ENCODE measurements around the gene FABP7. TPM values are rescaled to one million over a fixed set of nuclear protein-coding genes. Genes with fewer than 3 reads are reported as not detected.

The FABP7 gene
- total RNA-seq, 1 donor from 2014 or later = 256 TPM

DNA sequence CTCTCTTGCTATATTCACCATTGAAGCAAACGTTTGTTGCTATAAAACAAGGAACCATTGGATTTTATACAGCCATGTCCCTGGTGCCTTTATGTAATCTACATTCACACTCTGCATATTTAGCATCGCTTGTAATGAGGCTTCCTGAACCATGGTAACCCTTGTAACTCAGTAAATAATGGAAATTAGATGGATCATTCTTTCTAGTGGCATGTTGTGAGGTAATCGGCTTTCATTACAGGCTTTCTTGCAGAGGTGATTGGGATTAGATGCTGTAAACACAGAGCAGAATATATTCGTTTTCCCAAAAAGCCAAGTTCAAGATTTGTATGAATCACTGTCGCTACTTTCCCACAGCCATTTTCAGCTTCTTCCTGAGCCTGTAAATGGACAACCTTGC is 45.6 kb downstream of the FABP7 start:
- peaks cover 59% of the 10 kb centered on the region for H3K4me1 Mint-ChIP-seq
- DNase-seq (ENCODE audit: low read depth, low spot score) = no peak
- H3K27me3 Mint-ChIP-seq (ENCODE audit: low read depth) = no peaks in the 10 kb centered on the region
- no peak overlapping the region for H3K27ac Mint-ChIP-seq (ENCODE audit: unreplicated experiment)
- H3K4me3 Mint-ChIP-seq = peak overlapping the region; percentile 37
- TF ChIP-seq, protein P1, sequence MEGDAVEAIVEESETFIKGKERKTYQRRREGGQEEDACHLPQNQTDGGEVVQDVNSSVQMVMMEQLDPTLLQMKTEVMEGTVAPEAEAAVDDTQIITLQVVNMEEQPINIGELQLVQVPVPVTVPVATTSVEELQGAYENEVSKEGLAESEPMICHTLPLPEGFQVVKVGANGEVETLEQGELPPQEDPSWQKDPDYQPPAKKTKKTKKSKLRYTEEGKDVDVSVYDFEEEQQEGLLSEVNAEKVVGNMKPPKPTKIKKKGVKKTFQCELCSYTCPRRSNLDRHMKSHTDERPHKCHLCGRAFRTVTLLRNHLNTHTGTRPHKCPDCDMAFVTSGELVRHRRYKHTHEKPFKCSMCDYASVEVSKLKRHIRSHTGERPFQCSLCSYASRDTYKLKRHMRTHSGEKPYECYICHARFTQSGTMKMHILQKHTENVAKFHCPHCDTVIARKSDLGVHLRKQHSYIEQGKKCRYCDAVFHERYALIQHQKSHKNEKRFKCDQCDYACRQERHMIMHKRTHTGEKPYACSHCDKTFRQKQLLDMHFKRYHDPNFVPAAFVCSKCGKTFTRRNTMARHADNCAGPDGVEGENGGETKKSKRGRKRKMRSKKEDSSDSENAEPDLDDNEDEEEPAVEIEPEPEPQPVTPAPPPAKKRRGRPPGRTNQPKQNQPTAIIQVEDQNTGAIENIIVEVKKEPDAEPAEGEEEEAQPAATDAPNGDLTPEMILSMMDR (conservative IDR thresholded peaks at IDR 0.05) = no peak
- H3K9me3 Mint-ChIP-seq = peaks cover 2% of the 10 kb centered on the region
- peaks cover 13% of the 10 kb centered on the region for H3K36me3 Mint-ChIP-seq (ENCODE audit: low read depth)

DNA sequence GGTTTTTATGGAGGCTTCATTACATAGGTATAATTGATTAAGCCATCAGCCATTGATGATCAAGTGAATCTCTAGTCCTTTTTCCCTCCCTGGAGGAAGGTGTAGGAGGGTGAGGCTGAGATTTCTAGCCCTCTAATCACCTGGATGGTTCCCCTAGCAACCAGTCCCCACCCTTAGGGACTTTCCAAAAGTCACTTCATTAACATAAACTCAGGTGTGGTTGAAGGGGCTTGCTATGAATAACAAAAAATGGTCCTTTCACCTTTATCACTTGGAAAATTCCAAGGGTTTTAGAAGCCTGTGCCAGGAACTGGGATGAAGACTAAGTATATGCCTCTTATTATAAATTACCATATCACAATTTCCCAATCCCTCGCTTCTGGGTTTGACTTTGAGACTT is 49.9 kb downstream of the FABP7 start:
- H3K9me3 Mint-ChIP-seq = peaks cover 2% of the 10 kb centered on the region
- H3K36me3 Mint-ChIP-seq (ENCODE audit: low read depth) = peaks cover 9% of the 10 kb centered on the region
- H3K27me3 Mint-ChIP-seq (ENCODE audit: low read depth) = no peaks in the 10 kb centered on the region
- TF ChIP-seq, protein P1 (conservative IDR thresholded peaks at IDR 0.05) = no peak
- no peak overlapping the region for H3K27ac Mint-ChIP-seq (ENCODE audit: unreplicated experiment)
- H3K4me3 Mint-ChIP-seq = peak overlapping the region; percentile 71
- H3K4me1 Mint-ChIP-seq = peaks cover 51% of the 10 kb centered on the region
- no peak for DNase-seq (ENCODE audit: low read depth, low spot score)

DNA sequence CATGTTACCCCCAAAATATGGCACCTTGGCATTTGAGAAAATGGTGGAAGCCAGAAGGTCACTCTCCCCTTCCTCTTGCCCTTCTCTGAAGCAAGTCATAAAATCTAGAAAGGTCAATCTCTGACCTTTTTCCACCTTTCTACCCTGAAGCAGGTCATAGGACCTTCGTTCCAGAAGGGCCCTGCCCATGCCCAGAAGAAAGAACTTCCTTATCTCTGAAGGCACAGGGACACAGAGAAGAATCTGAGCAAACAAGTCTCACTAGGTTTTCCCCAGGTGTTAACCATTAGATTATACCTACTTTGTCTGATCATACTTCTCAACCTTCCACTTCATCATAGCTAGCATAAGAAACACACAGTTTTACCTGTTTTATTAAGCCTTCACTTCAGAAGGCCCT is 52.0 kb downstream of the FABP7 start:
- no peak overlapping the region for H3K27ac Mint-ChIP-seq (ENCODE audit: unreplicated experiment)
- peak overlapping the region; percentile 81 for H3K4me3 Mint-ChIP-seq
- TF ChIP-seq, protein P1 (conservative IDR thresholded peaks at IDR 0.05) = no peak
- peaks cover 2% of the 10 kb centered on the region for H3K9me3 Mint-ChIP-seq
- H3K36me3 Mint-ChIP-seq (ENCODE audit: low read depth) = peaks cover 7% of the 10 kb centered on the region
- no peak for DNase-seq (ENCODE audit: low read depth, low spot score)
- H3K27me3 Mint-ChIP-seq (ENCODE audit: low read depth) = no peaks in the 10 kb centered on the region
- H3K4me1 Mint-ChIP-seq = peaks cover 59% of the 10 kb centered on the region

DNA sequence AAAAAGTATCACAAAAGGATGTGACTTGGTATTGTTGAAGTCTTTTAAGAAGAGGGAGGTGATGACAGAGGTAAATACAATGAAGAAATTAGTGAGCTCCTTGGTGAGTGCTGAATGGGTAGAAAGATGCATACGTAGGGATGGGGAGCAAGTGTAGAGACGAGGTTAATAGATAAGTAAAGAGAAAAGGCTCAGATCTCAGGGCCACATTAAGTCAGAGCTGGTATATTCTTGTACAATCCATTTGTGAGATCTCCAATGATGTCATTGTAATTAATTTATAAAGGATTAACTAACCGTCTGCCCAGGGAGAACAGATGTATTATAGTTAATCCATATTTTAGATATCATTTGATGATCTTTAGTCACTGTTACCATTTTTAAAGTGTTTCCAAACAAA is 52.9 kb downstream of the FABP7 start:
- TF ChIP-seq, protein P1 (conservative IDR thresholded peaks at IDR 0.05) = no peak
- Mint-ChIP-seq H3K4me3 (peak overlapping the region; percentile 90), H3K36me3 (ENCODE audit: low read depth) (peaks cover 7% of the 10 kb centered on the region), H3K9me3 (peaks cover 2% of the 10 kb centered on the region), H3K4me1 (peaks cover 58% of the 10 kb centered on the region), H3K27me3 (ENCODE audit: low read depth) (no peaks in the 10 kb centered on the region), H3K27ac (ENCODE audit: unreplicated experiment) (peak overlapping the region; percentile 95)
- no peak for DNase-seq (ENCODE audit: low read depth, low spot score)

DNA sequence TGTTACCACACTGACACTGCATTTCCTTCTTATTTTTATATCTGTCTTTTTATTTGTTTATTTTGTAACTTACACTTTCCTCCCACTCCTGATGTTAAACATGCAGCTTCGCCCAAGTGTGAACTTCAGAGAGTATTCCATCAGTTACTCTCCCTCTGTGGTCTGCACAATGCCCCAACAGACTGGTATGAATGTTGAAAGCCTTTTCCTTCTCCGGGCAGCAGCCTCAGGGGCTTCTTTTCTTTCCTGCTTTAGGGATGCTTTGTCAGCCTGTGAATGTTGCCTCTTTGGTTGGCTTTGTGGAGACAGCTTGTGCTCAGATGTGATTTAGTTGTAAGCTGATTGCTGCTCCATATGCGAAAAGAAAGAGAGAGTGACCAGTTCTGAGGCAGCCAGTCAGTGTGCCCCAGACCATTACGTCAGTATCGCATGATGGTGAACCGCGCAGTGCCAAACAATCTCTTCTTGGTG is 53.5 kb downstream of the FABP7 start:
- H3K27ac Mint-ChIP-seq (ENCODE audit: unreplicated experiment) = peak overlapping the region; percentile 98
- peaks cover 2% of the 10 kb centered on the region for H3K9me3 Mint-ChIP-seq
- H3K27me3 Mint-ChIP-seq (ENCODE audit: low read depth) = no peaks in the 10 kb centered on the region
- H3K4me3 Mint-ChIP-seq = peak overlapping the region; percentile 90
- DNase-seq (ENCODE audit: low read depth, low spot score) = peak; percentile 49
- H3K4me1 Mint-ChIP-seq = peaks cover 57% of the 10 kb centered on the region
- TF ChIP-seq, protein P1 (conservative IDR thresholded peaks at IDR 0.05) = no peak
- peaks cover 7% of the 10 kb centered on the region for H3K36me3 Mint-ChIP-seq (ENCODE audit: low read depth)

Other genes with a start within 250 kb of the FABP7 start
- 86.4 and 88.8 TPM in 2 replicates for gene PKIB, start 169.3 kb upstream of the FABP7 start, total RNA-seq
- 3.3 and 3.6 TPM in 2 replicates for gene SMPDL3A, start 9.5 kb downstream of the FABP7 start, total RNA-seq
- 1.2 and 1.3 TPM in 2 replicates for gene CLVS2, start 216.5 kb downstream of the FABP7 start, total RNA-seq

Measured in neural crest cell (in vitro differentiated cells).